Mammary epithelial cell (primary cell): ENCODE results near the gene TCF7L1.

Source experiments
- EZH2 ChIP-seq: IDR thresholded peaks from 2 replicates; pipeline ENCODE4 v1.6.1; 2012; ENCODE audit warnings: low read length, inconsistent platforms, borderline replicate concordance
- TF ChIP-seq, protein P1 (sequence below), 2 donors: IDR thresholded peaks in 1 of 2; conservative IDR thresholded peaks in 1 of 2; 2 replicates each; pipeline ENCODE4 v1.5.1; 2011 to 2012; ENCODE audit warnings: inconsistent platforms in 2 of 2, low read length in 2 of 2, mild to moderate bottlenecking in 2 of 2, control low read depth in 1 of 2, low read depth in 1 of 2; ENCODE audit not compliant: insufficient read depth in 1 of 2; ENCODE audit errors: extremely low read depth in 1 of 2

DNA sequence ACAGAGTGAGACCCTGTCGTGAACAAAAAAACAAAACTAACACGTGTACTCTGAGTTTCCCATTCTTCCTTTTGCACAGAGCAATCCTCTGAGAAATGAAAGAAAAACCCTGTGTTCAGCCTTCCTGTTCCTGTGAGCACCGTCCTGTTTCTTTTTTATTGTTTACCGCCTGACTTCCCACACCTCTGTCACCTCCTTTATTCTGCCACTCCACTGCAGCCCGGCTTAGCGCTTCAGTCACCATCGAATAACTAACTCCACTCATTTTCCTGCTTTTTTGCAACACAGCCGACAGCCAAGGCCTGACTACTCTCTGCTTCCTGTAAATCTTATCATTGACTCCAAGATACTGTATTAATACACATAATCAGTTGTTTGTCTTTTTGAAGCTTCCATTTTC lies 153.7 kb downstream of the TCF7L1 start:
- TF ChIP-seq, protein P1, sequence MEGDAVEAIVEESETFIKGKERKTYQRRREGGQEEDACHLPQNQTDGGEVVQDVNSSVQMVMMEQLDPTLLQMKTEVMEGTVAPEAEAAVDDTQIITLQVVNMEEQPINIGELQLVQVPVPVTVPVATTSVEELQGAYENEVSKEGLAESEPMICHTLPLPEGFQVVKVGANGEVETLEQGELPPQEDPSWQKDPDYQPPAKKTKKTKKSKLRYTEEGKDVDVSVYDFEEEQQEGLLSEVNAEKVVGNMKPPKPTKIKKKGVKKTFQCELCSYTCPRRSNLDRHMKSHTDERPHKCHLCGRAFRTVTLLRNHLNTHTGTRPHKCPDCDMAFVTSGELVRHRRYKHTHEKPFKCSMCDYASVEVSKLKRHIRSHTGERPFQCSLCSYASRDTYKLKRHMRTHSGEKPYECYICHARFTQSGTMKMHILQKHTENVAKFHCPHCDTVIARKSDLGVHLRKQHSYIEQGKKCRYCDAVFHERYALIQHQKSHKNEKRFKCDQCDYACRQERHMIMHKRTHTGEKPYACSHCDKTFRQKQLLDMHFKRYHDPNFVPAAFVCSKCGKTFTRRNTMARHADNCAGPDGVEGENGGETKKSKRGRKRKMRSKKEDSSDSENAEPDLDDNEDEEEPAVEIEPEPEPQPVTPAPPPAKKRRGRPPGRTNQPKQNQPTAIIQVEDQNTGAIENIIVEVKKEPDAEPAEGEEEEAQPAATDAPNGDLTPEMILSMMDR (conservative IDR thresholded peaks at IDR 0.05 in 1 of 2, IDR thresholded peaks at IDR 0.05 in 1 of 2; ENCODE audit: extremely low read depth in 1 of 2, insufficient read depth in 1 of 2, low read depth in 1 of 2, low read length in 2 of 2): no peak
- TF ChIP-seq EZH2: no peak
